Left ventricle myocardium inferior (tissue), 1 donor: ENCODE data around the gene PPM1L. TPM values are rescaled to one million over a fixed set of nuclear protein-coding genes. Genes with fewer than 3 reads are reported as not detected.

ENCODE experiments used
- DNase-seq: peaks from one replicate; pipeline ENCODE4 v3.0.0-alpha.2; 2020
- H3K27ac ChIP-seq: fragments of 200-600 bp; replicated peaks from 2 replicates; pipeline ENCODE4 v1.8.0; 2021
- H3K27me3 ChIP-seq: fragments of 200-600 bp; 2 replicates; pipeline ENCODE4 v1.8.0; 2021; ENCODE audit warnings: low read depth
- H3K36me3 ChIP-seq: fragments of 200-600 bp; 2 replicates; pipeline ENCODE4 v1.8.0; 2021
- H3K4me1 ChIP-seq: fragments of 200-600 bp; 2 replicates; pipeline ENCODE4 v1.8.0; 2021
- H3K4me3 ChIP-seq: fragments of 200-600 bp; 2 replicates; pipeline ENCODE4 v1.8.0; 2021; ENCODE audit warnings: mild to moderate bottlenecking, moderate library complexity
- H3K9me3 ChIP-seq: fragments of 200-600 bp; replicated peaks from 2 replicates; pipeline ENCODE4 v1.8.0; 2021
- intact Hi-C: fragments of 100-400 bp; cut with micrococcal nuclease; formaldehyde crosslinking; loops from one replicate; pipeline ENCODE4 v1.11.0; 2022
- total RNA-seq: library from RNA; stranded (reverse); fragmentation: NEBNext Ultra II Directional; extraction: Animal tissue kit (Norgen Biotek cat#: 25700); gene quantifications from one replicate; pipeline ENCODE4 v1.2.1, GENCODE V29; 2021
- TF ChIP-seq, protein P1 (sequence below): fragments of 200-600 bp; IDR thresholded peaks from 2 replicates; pipeline ENCODE4 v1.8.0; 2021; ENCODE audit warnings: antibody characterized with exemption, mild to moderate bottlenecking, borderline replicate concordance
- donor health status: DM: no; HTN: yes; CAD: no; lungs with severe emphysema.

Gene PPM1L
- total RNA-seq, 1 donor from 2014 or later, result 51.1 TPM

DNA sequence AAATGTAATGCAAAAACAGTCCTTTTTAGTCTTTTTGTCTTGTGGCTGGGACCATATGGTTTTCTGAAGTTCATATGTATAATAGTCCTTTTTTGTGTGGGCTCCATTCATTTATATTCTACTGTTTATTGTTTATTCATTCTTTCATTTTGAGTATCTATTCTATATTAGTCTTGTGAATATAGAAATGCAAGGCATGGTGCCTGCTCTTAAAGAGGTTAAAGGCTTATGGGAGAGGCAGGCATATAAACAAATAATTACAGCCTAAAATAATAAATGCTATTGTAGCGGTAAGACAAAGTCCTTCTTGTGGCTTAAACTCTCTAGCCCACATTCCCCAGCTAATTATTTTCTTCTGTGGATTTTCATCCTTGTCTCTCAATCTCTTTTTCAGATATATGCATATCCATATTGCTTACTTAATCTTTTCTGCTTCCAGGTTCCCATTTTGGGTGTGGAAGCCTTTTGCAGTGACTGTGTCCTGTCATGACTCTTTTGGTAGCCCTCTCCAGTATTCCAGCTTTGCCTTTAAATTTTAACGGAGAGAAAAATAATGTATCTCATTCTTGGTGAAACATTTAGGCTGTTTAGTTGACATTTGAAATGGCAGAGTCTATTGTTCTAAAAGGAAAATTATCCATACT, 101.6 kb downstream of the PPM1L start:
- Histone ChIP-seq H3K36me3 (no peaks in the 10 kb centered on the region), H3K4me3 (no peak overlapping the region), H3K4me1 (peaks cover 18% of the 10 kb centered on the region), H3K27me3 (no peaks in the 10 kb centered on the region), H3K27ac (no peak overlapping the region), H3K9me3 (no peaks in the 10 kb centered on the region)
- intact Hi-C loops, result no loop called here
- DNase-seq, result no peak
- TF ChIP-seq, protein P1, sequence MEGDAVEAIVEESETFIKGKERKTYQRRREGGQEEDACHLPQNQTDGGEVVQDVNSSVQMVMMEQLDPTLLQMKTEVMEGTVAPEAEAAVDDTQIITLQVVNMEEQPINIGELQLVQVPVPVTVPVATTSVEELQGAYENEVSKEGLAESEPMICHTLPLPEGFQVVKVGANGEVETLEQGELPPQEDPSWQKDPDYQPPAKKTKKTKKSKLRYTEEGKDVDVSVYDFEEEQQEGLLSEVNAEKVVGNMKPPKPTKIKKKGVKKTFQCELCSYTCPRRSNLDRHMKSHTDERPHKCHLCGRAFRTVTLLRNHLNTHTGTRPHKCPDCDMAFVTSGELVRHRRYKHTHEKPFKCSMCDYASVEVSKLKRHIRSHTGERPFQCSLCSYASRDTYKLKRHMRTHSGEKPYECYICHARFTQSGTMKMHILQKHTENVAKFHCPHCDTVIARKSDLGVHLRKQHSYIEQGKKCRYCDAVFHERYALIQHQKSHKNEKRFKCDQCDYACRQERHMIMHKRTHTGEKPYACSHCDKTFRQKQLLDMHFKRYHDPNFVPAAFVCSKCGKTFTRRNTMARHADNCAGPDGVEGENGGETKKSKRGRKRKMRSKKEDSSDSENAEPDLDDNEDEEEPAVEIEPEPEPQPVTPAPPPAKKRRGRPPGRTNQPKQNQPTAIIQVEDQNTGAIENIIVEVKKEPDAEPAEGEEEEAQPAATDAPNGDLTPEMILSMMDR, result no peak

DNA sequence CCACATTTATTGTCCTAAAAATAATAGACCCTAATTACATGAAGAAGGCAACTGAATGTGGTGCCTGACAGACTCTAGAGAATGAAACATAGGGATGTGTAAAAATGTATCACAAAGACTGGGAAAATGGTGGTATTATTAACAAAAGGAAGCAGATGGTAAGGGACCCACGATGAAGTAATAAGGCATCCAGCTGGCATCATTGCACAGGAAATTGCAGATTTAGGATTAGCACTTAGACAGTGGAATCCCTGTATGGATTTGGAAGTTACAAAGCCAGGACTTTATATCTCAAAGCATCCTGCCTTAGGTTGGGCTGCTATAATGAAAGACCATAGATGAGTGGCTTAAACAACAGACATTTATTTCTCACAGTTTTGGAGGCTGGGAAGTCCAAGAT, 104.3 kb downstream of the PPM1L start:
- Histone ChIP-seq H3K4me3 (no peak overlapping the region), H3K9me3 (no peaks in the 10 kb centered on the region), H3K27me3 (no peaks in the 10 kb centered on the region), H3K36me3 (no peaks in the 10 kb centered on the region), H3K27ac (no peak overlapping the region), H3K4me1 (peaks cover 18% of the 10 kb centered on the region)
- TF ChIP-seq, protein P1, result no peak
- DNase-seq, result no peak
- intact Hi-C loops, result no loop called here

DNA sequence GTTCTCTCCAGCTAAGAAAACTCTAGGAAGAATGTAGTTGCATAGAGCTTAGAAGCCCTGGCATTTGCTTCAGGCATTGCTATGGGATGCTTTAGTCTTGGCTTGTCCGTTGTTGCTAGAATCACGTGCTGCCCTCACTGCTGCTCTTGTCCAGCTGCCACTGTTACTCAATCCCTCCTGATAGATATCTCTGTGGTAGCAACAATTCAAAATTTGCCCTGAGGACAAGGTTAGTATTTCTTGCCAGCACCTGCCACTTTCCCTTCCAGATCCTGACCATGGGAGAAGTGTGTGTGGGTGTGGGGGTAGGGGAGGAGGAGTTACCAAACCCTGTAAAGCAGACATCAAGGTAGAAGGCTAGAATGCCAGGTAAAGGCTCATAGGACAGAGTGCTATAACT, 113.8 kb downstream of the PPM1L start:
- peak overlapping the region; percentile 83 for H3K27ac ChIP-seq
- H3K4me1 ChIP-seq, result peaks cover 24% of the 10 kb centered on the region
- H3K27me3 ChIP-seq, result no peaks in the 10 kb centered on the region
- peak overlapping the region; percentile 50 for H3K4me3 ChIP-seq
- DNase-seq, result peak; percentile 19
- no peaks in the 10 kb centered on the region for H3K9me3 ChIP-seq
- TF ChIP-seq, protein P1, result no peak
- H3K36me3 ChIP-seq, result no peaks in the 10 kb centered on the region
- intact Hi-C loops, result no loop called here

GRCh38 chr3:160870327-160870726, 114.3 kb downstream of the PPM1L start:
- Histone ChIP-seq H3K36me3 (no peaks in the 10 kb centered on the region), H3K9me3 (no peaks in the 10 kb centered on the region), H3K27ac (peak overlapping the region; percentile 83), H3K4me3 (peak overlapping the region; percentile 50), H3K27me3 (no peaks in the 10 kb centered on the region), H3K4me1 (peaks cover 28% of the 10 kb centered on the region)
- TF ChIP-seq, protein P1, result no peak
- no peak for DNase-seq
- intact Hi-C loops, result no loop called here

DNA sequence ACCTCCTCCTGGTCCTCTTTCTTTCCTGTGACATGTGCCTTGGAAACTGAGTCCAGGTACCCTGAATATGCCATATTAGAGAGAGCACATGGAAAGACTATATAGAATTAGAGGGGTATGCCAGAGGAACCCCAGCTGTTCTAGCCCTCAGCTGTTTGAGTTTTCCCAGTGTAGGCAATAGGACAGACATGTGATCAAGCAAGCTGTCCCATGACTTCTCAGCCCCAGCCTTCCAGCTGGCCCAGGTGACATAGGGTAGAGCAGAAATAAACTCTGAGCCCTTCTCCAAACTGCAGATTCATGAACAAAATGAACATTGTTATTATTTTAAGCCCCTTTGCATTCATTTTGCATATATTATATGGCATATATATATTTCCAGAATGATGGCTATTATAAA, 118.7 kb downstream of the PPM1L start:
- TF ChIP-seq, protein P1, result no peak
- no peak overlapping the region for H3K4me3 ChIP-seq
- no peak overlapping the region for H3K27ac ChIP-seq
- H3K27me3 ChIP-seq, result no peaks in the 10 kb centered on the region
- H3K9me3 ChIP-seq, result peaks cover 10% of the 10 kb centered on the region
- peaks cover 45% of the 10 kb centered on the region for H3K4me1 ChIP-seq
- DNase-seq, result no peak
- intact Hi-C loops, result no loop called here
- H3K36me3 ChIP-seq, result no peaks in the 10 kb centered on the region
